ENCODE data around the gene CFDP1. TPM values are rescaled to one million over a fixed set of nuclear protein-coding genes. Genes with fewer than 3 reads are reported as not detected.
A peak's percentile ranks its signal among the peaks of the same experiment; 100 is the strongest.

The CFDP1 gene
- total and polyA plus RNA-seq, 2 of the 13 experiments (the other 11 are each of a cell fraction or from before 2014, with no cell fraction given) = 78.6 to 153 TPM

GRCh38 chr16:75250809-75251279 is 182.5 kb downstream of the CFDP1 start (continued):
- TF ChIP-seq ZNF616 (CRISPR knock-in tag; IDR thresholded peaks at IDR 0.05; ENCODE audit: low read depth) = no peak
- no peak for TF ChIP-seq YEATS2 (CRISPR knock-in tag; IDR thresholded peaks at IDR 0.05; ENCODE audit: borderline replicate concordance)
- TF ChIP-seq NAIF1 (CRISPR knock-in tag; IDR thresholded peaks at IDR 0.05; ENCODE audit: borderline replicate concordance) = no peak; the same call in 1 of the 2 replicates
- peak; percentile 71 for TF ChIP-seq TFDP2 (CRISPR knock-in tag; IDR thresholded peaks at IDR 0.05)
- peak; percentile 71; the same call in 1 of the 2 replicates for TF ChIP-seq ZNF430 (CRISPR knock-in tag; IDR thresholded peaks at IDR 0.05)
- no peak for TF ChIP-seq ZIK1 (CRISPR knock-in tag; IDR thresholded peaks at IDR 0.05; ENCODE audit: borderline replicate concordance, low read depth)
- TF ChIP-seq PCBP1 (IDR thresholded peaks at IDR 0.05; ENCODE audit: borderline replicate concordance, low read depth, low read length) = no peak
- TF ChIP-seq ZSCAN25 (CRISPR knock-in tag; IDR thresholded peaks at IDR 0.05) = peak; percentile 69; the same call in 1 of the 2 replicates
- TF ChIP-seq SMC3 (IDR thresholded peaks at IDR 0.05; ENCODE audit: low read length) = no peak
- TF ChIP-seq ZNF878 (CRISPR knock-in tag; IDR thresholded peaks at IDR 0.05) = peak; percentile 6; the same call in 1 of the 2 replicates
- TF ChIP-seq FOXA1 (IDR thresholded peaks at IDR 0.05) = no peak
- no peak for TF ChIP-seq FOXA1 (CRISPR knock-in tag; IDR thresholded peaks at IDR 0.05)
- no peak for TF ChIP-seq NR1H2 (CRISPR knock-in tag; IDR thresholded peaks at IDR 0.05; ENCODE audit: borderline replicate concordance, low read depth)
- no peak for TF ChIP-seq TGIF2 (CRISPR knock-in tag; IDR thresholded peaks at IDR 0.05)
- no peak for TF ChIP-seq ZKSCAN1 (IDR thresholded peaks at IDR 0.05; ENCODE audit: low read length)
- TF ChIP-seq ZNF792 (CRISPR knock-in tag; IDR thresholded peaks at IDR 0.05) = no peak; the same call in none of the 2 replicates
- no peak for TF ChIP-seq FOXP1 (IDR thresholded peaks at IDR 0.05)
- TF ChIP-seq FOXP1 (CRISPR knock-in tag; IDR thresholded peaks at IDR 0.05) = no peak
- TF ChIP-seq LCORL (IDR thresholded peaks at IDR 0.05) = no peak
- TF ChIP-seq LCORL (CRISPR knock-in tag; IDR thresholded peaks at IDR 0.05) = peak; percentile 78
- no peak for TF ChIP-seq LRRFIP1 (CRISPR knock-in tag; conservative IDR thresholded peaks at IDR 0.05)
- peak; percentile 36; the same call in 1 of the 2 replicates for TF ChIP-seq REPIN1 (CRISPR knock-in tag; IDR thresholded peaks at IDR 0.05; ENCODE audit: borderline replicate concordance, low read depth)
- TF ChIP-seq HOXA7 (CRISPR knock-in tag; IDR thresholded peaks at IDR 0.05) = no peak
- peak; percentile 21; the same call in 1 of the 2 replicates for TF ChIP-seq ZNF547 (CRISPR knock-in tag; IDR thresholded peaks at IDR 0.05)
- TF ChIP-seq ZNF256 (CRISPR knock-in tag; conservative IDR thresholded peaks at IDR 0.05) = no peak
- TF ChIP-seq ELF3 (CRISPR knock-in tag; IDR thresholded peaks at IDR 0.05) = peak; percentile 50; the same call in 1 of the 2 replicates
- peak; percentile 83 for TF ChIP-seq ZNF639 (CRISPR knock-in tag; conservative IDR thresholded peaks at IDR 0.05)
- TF ChIP-seq ZNF839 (CRISPR knock-in tag; IDR thresholded peaks at IDR 0.05; ENCODE audit: borderline replicate concordance) = no peak
- no peak for TF ChIP-seq RCOR2 (CRISPR knock-in tag; IDR thresholded peaks at IDR 0.05)

All from HepG2 (cell line).